SK-N-SH treated with all-trans-retinoic acid at 6 μM for 48 hours (cell line): Measurements from ENCODE around the gene DPP6.

Source experiments
- ATAC-seq: fragments of 200-7000 bp; cut with Tn5 transposase; 3 replicates; pipeline ENCODE4 v1.9.1; 2020; ENCODE audit warnings: mild to moderate bottlenecking, moderate library complexity
- ARNTL ChIP-seq: fragments of 450-650 bp; formaldehyde crosslinking; IDR thresholded peaks from 2 replicates; pipeline ENCODE4 v1.5.0; 2020; ENCODE audit warnings: low read depth, mild to moderate bottlenecking, moderate library complexity, borderline replicate concordance
- BACH2 ChIP-seq: fragments of 250-450 bp; sonication (Bioruptor Pico); IDR thresholded peaks from 2 replicates; pipeline ENCODE4 v1.9.0; 2021; ENCODE audit warnings: mild to moderate bottlenecking, borderline replicate concordance
- ESRRG ChIP-seq: fragments of 250-450 bp; sonication (Bioruptor Pico); IDR thresholded peaks from 2 replicates; pipeline ENCODE4 v1.6.1; 2021; ENCODE audit warnings: mild to moderate bottlenecking
- GLIS3 ChIP-seq: fragments of 250-450 bp; sonication (Bioruptor Pico); IDR thresholded peaks from 2 replicates; pipeline ENCODE4 v1.5.0; 2020; ENCODE audit warnings: mild to moderate bottlenecking, moderate library complexity
- OSR1 ChIP-seq: fragments of 250-450 bp; sonication (Bioruptor Pico); IDR thresholded peaks from 2 replicates; pipeline ENCODE4 v1.8.0; 2022; ENCODE audit warnings: moderate library complexity, mild to moderate bottlenecking, inconsistent platforms
- RARB ChIP-seq: fragments of 250-450 bp; sonication (Bioruptor Pico); IDR thresholded peaks from 2 replicates; pipeline ENCODE4 v1.8.0; 2021; ENCODE audit warnings: mild to moderate bottlenecking, moderate library complexity
- SNAI2 ChIP-seq: fragments of 250-450 bp; sonication (Bioruptor Pico); IDR thresholded peaks from 2 replicates; pipeline ENCODE4 v1.5.0; 2020; ENCODE audit warnings: mild to moderate bottlenecking, moderate library complexity
- TCF4 ChIP-seq: fragments of 250-450 bp; sonication (Bioruptor Pico); IDR thresholded peaks from 2 replicates; pipeline ENCODE4 v1.8.0; 2021; ENCODE audit warnings: mild to moderate bottlenecking, moderate library complexity, borderline replicate concordance
- TOX ChIP-seq: fragments of 250-450 bp; sonication (Bioruptor Pico); IDR thresholded peaks from 2 replicates; pipeline ENCODE4 v1.8.0; 2021; ENCODE audit warnings: mild to moderate bottlenecking, moderate library complexity, borderline replicate concordance
- ZC3H10 ChIP-seq: fragments of 250-450 bp; sonication (Bioruptor Pico); IDR thresholded peaks from 2 replicates; pipeline ENCODE4 v1.5.1; 2021; ENCODE audit warnings: mild to moderate bottlenecking, moderate library complexity
- ZFP3 ChIP-seq: fragments of 250-450 bp; sonication (Bioruptor Pico); IDR thresholded peaks from 2 replicates; pipeline ENCODE4 v1.5.0; 2020; ENCODE audit warnings: mild to moderate bottlenecking, moderate library complexity
- ZFP30 ChIP-seq: fragments of 450-650 bp; formaldehyde crosslinking; IDR thresholded peaks from 2 replicates; pipeline ENCODE4 v1.5.0; 2022; ENCODE audit warnings: mild to moderate bottlenecking, moderate library complexity
- ZNF565 ChIP-seq: fragments of 450-650 bp; formaldehyde crosslinking; conservative IDR thresholded peaks from 2 replicates; pipeline ENCODE4 v1.5.0; 2020; ENCODE audit warnings: low read depth, mild to moderate bottlenecking, moderate library complexity
- ZNF70 ChIP-seq: fragments of 450-650 bp; formaldehyde crosslinking; IDR thresholded peaks from 2 replicates; pipeline ENCODE4 v1.5.0; 2020; ENCODE audit warnings: mild to moderate bottlenecking, moderate library complexity
- ZNF8 ChIP-seq: fragments of 450-650 bp; formaldehyde crosslinking; IDR thresholded peaks from 2 replicates; pipeline ENCODE4 v1.5.0; 2020; ENCODE audit warnings: mild to moderate bottlenecking, moderate library complexity
- TF ChIP-seq, protein P1 (sequence below): fragments of 250-450 bp; sonication (Bioruptor Pico); IDR thresholded peaks from 2 replicates; pipeline ENCODE4 v1.8.0; 2020; ENCODE audit warnings: mild to moderate bottlenecking, moderate library complexity, borderline replicate concordance
- TF ChIP-seq, protein P2 (sequence below): fragments of 250-450 bp; sonication (Bioruptor Pico); IDR thresholded peaks from 2 replicates; pipeline ENCODE4 v1.5.1; 2020; ENCODE audit warnings: low read depth, mild to moderate bottlenecking, moderate library complexity
- TF ChIP-seq, protein P3 (sequence below): fragments of 250-450 bp; sonication (Bioruptor Pico); IDR thresholded peaks from 2 replicates; pipeline ENCODE4 v1.5.0; 2020; ENCODE audit warnings: mild to moderate bottlenecking, moderate library complexity

DPP6 gene

DNA sequence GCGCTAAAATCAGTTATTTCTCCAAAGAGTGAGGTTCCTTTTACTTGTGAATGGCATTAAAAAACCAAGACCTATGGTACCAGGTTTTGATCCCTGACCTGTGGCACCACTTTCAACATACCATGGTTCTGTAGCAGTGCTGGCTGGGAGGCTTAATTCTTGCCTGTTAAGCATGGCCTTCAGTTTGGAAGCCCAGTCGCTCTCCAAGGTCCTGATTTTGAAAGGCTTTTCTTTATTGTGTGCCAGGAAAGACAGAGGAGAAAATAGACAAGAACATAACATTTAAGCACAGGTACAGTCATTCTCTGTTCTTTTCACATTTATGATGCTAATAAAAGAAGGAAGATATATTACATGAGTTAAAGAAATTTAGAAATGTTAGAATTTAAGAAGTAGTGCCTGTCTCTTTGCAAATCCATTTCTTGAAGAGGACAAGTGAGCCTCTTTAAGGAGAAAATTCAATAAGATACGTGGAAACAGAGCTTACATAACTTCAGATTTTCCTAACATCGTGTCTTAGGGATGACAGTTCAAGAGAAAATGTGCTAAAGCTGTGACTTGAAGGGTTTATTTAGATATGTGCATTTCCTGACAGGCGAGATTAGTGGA, 357.6 kb downstream of the DPP6 start:
- ATAC-seq = no peak

DNA sequence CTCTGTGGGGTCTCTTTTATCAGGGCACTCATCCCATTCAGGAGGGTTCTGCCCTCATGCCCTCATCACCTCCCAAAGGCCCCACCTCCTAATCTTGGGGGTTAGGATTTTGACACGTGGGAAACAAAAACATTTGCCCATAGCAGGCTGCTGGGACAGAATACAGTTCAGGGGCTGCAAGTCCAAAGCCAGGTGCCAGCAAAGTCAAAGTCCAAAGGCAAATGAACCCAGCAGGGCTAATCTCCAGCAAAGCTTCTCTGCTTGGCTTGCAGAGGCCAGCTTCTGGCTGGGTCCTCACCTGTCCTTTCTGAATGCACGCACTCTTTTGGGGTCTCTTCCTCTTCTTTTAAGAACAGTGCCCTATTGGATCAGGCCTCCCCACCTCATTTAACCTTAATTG, 359.9 kb downstream of the DPP6 start:
- TF ChIP-seq TCF4 (CRISPR knock-in tag) (no peak), ZFP30 (no peak), ZNF565 (CRISPR knock-in tag) (no peak), SNAI2 (no peak), RARB (CRISPR knock-in tag) (no peak), ZNF8 (CRISPR knock-in tag) (no peak), ZC3H10 (CRISPR knock-in tag) (no peak), ARNTL (no peak), GLIS3 (no peak), OSR1 (CRISPR knock-in tag) (no peak), ESRRG (CRISPR knock-in tag) (no peak), BACH2 (no peak), TOX (no peak)
- TF ChIP-seq, protein P1, sequence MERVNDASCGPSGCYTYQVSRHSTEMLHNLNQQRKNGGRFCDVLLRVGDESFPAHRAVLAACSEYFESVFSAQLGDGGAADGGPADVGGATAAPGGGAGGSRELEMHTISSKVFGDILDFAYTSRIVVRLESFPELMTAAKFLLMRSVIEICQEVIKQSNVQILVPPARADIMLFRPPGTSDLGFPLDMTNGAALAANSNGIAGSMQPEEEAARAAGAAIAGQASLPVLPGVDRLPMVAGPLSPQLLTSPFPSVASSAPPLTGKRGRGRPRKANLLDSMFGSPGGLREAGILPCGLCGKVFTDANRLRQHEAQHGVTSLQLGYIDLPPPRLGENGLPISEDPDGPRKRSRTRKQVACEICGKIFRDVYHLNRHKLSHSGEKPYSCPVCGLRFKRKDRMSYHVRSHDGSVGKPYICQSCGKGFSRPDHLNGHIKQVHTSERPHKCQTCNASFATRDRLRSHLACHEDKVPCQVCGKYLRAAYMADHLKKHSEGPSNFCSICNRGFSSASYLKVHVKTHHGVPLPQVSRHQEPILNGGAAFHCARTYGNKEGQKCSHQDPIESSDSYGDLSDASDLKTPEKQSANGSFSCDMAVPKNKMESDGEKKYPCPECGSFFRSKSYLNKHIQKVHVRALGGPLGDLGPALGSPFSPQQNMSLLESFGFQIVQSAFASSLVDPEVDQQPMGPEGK = no peak
- TF ChIP-seq, protein P2, sequence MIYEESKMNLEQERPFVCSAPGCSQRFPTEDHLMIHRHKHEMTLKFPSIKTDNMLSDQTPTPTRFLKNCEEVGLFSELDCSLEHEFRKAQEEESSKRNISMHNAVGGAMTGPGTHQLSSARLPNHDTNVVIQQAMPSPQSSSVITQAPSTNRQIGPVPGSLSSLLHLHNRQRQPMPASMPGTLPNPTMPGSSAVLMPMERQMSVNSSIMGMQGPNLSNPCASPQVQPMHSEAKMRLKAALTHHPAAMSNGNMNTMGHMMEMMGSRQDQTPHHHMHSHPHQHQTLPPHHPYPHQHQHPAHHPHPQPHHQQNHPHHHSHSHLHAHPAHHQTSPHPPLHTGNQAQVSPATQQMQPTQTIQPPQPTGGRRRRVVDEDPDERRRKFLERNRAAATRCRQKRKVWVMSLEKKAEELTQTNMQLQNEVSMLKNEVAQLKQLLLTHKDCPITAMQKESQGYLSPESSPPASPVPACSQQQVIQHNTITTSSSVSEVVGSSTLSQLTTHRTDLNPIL (CRISPR knock-in tag) = no peak
- ATAC-seq = no peak

More for the DNA sequence above, 357.6 kb downstream of the DPP6 start:
- no peak for TF ChIP-seq ZFP3
- no peak for TF ChIP-seq ZNF8 (CRISPR knock-in tag)
- no peak for TF ChIP-seq BACH2
- no peak for TF ChIP-seq SNAI2
- TF ChIP-seq, protein P3, sequence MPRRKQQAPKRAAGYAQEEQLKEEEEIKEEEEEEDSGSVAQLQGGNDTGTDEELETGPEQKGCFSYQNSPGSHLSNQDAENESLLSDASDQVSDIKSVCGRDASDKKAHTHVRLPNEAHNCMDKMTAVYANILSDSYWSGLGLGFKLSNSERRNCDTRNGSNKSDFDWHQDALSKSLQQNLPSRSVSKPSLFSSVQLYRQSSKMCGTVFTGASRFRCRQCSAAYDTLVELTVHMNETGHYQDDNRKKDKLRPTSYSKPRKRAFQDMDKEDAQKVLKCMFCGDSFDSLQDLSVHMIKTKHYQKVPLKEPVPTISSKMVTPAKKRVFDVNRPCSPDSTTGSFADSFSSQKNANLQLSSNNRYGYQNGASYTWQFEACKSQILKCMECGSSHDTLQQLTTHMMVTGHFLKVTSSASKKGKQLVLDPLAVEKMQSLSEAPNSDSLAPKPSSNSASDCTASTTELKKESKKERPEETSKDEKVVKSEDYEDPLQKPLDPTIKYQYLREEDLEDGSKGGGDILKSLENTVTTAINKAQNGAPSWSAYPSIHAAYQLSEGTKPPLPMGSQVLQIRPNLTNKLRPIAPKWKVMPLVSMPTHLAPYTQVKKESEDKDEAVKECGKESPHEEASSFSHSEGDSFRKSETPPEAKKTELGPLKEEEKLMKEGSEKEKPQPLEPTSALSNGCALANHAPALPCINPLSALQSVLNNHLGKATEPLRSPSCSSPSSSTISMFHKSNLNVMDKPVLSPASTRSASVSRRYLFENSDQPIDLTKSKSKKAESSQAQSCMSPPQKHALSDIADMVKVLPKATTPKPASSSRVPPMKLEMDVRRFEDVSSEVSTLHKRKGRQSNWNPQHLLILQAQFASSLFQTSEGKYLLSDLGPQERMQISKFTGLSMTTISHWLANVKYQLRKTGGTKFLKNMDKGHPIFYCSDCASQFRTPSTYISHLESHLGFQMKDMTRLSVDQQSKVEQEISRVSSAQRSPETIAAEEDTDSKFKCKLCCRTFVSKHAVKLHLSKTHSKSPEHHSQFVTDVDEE (CRISPR knock-in tag) = no peak
- no peak for TF ChIP-seq ARNTL
- TF ChIP-seq, protein P2 (CRISPR knock-in tag) = no peak
- no peak for TF ChIP-seq TOX
- no peak for TF ChIP-seq OSR1 (CRISPR knock-in tag)
- TF ChIP-seq ESRRG (CRISPR knock-in tag) = no peak
- TF ChIP-seq GLIS3 = no peak
- TF ChIP-seq ZFP30 = no peak
- no peak for TF ChIP-seq TCF4 (CRISPR knock-in tag)
- TF ChIP-seq ZC3H10 (CRISPR knock-in tag) = no peak
- TF ChIP-seq ZNF565 (CRISPR knock-in tag) = no peak
- TF ChIP-seq ZNF70 (CRISPR knock-in tag) = no peak

DNA sequence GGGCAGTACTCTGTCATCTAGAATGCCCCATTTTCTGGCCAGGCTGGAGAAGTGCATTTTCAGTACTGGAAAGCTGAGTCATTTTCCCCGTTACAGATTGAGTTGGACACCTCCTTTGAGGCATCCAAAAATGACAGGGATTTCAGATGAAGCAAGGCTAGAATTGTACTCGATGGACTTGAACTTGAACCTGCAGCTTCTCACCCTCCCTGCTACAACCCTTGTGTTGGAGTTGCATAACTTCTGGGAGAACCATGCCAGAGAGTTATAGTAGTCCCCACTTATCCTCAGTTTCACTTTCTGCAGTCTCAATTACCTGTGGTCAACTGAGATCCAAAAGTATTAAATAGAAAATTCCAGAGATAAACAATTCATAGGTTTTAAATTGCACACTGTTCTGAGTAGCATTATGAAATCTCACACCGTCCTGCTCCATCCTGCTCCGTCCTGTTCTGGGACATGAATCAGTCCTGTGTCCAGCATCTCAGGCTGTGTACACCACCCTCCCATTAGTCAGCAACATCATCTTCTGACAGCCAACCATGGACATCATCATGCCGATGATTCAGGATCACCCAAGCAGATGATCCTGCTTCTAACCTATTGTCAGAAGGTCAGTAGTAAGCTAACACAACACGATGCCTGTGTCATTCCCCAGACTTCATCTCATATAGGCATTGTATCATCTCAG, 363.7 kb downstream of the DPP6 start:
- no peak for ATAC-seq
- TF ChIP-seq, protein P3 (CRISPR knock-in tag) = no peak
